ENCODE results near the gene FRMPD2. TPM values are rescaled to one million over a fixed set of nuclear protein-coding genes. Genes with fewer than 3 reads are reported as not detected.

Gene FRMPD2
- polyA plus RNA-seq, 1 donor from 2014 or later, result 0.14 TPM

DNA sequence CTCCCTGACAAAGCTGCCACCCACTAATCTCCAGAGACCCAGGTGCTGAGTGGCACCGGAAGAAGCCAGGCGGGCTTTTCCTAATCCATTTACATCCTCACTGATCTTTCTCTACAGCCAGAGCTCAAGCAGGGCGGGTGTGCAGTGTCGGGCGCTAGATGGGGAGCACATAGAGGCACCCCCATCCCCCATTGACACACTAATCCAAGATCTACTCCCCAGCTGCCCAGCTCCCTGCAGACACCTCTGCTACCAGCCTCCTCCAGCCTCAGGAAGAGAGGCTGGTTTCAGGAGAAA, 22.2 kb downstream of the FRMPD2 start:
- Histone ChIP-seq H3K27me3 (ENCODE audit: insufficient read depth, low read depth, low read length) (no peaks in the 10 kb centered on the region), H3K4me3 (ENCODE audit: low read length) (no peak overlapping the region), H3K79me2 (replicated peaks; ENCODE audit: insufficient read depth, low read length) (no peaks in the 10 kb centered on the region), H2AFZ (ENCODE audit: low read depth, low read length) (no peak overlapping the region), H3K36me3 (ENCODE audit: insufficient read depth, low read length) (no peaks in the 10 kb centered on the region), H3F3A (ENCODE audit: insufficient read depth, low read length, poor library complexity, severe bottlenecking) (no peaks in the 10 kb centered on the region), H3K9me2 (ENCODE audit: insufficient read depth, low read length) (no peaks in the 10 kb centered on the region), H3K27ac (ENCODE audit: low read length) (no peak overlapping the region), H3K9ac (ENCODE audit: low read length) (no peak overlapping the region), H3K9me3 (ENCODE audit: low read length) (no peaks in the 10 kb centered on the region), H4K20me1 (ENCODE audit: insufficient read depth) (no peaks in the 10 kb centered on the region), H3K4me2 (ENCODE audit: low read length) (no peak overlapping the region)
- TF ChIP-seq TAF1 (IDR thresholded peaks at IDR 0.05; ENCODE audit: low read depth) (no peak), POLR2AphosphoS5 (IDR thresholded peaks at IDR 0.05) (no peak), RAD21 (conservative IDR thresholded peaks at IDR 0.05) (no peak), SMC3 (conservative IDR thresholded peaks at IDR 0.05; ENCODE audit: poor library complexity) (no peak), MXI1 (conservative IDR thresholded peaks at IDR 0.05; ENCODE audit: poor library complexity, severe bottlenecking) (no peak), EP300 (conservative IDR thresholded peaks at IDR 0.05; ENCODE audit: poor library complexity, severe bottlenecking) (no peak), EZH2 (IDR thresholded peaks at IDR 0.05; ENCODE audit: borderline replicate concordance, insufficient read depth, low read length, poor library complexity, severe bottlenecking) (no peak)
- TF ChIP-seq, protein P1, sequence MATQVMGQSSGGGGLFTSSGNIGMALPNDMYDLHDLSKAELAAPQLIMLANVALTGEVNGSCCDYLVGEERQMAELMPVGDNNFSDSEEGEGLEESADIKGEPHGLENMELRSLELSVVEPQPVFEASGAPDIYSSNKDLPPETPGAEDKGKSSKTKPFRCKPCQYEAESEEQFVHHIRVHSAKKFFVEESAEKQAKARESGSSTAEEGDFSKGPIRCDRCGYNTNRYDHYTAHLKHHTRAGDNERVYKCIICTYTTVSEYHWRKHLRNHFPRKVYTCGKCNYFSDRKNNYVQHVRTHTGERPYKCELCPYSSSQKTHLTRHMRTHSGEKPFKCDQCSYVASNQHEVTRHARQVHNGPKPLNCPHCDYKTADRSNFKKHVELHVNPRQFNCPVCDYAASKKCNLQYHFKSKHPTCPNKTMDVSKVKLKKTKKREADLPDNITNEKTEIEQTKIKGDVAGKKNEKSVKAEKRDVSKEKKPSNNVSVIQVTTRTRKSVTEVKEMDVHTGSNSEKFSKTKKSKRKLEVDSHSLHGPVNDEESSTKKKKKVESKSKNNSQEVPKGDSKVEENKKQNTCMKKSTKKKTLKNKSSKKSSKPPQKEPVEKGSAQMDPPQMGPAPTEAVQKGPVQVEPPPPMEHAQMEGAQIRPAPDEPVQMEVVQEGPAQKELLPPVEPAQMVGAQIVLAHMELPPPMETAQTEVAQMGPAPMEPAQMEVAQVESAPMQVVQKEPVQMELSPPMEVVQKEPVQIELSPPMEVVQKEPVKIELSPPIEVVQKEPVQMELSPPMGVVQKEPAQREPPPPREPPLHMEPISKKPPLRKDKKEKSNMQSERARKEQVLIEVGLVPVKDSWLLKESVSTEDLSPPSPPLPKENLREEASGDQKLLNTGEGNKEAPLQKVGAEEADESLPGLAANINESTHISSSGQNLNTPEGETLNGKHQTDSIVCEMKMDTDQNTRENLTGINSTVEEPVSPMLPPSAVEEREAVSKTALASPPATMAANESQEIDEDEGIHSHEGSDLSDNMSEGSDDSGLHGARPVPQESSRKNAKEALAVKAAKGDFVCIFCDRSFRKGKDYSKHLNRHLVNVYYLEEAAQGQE (IDR thresholded peaks at IDR 0.05; ENCODE audit: borderline replicate concordance), result no peak
- TF ChIP-seq, protein P2, sequence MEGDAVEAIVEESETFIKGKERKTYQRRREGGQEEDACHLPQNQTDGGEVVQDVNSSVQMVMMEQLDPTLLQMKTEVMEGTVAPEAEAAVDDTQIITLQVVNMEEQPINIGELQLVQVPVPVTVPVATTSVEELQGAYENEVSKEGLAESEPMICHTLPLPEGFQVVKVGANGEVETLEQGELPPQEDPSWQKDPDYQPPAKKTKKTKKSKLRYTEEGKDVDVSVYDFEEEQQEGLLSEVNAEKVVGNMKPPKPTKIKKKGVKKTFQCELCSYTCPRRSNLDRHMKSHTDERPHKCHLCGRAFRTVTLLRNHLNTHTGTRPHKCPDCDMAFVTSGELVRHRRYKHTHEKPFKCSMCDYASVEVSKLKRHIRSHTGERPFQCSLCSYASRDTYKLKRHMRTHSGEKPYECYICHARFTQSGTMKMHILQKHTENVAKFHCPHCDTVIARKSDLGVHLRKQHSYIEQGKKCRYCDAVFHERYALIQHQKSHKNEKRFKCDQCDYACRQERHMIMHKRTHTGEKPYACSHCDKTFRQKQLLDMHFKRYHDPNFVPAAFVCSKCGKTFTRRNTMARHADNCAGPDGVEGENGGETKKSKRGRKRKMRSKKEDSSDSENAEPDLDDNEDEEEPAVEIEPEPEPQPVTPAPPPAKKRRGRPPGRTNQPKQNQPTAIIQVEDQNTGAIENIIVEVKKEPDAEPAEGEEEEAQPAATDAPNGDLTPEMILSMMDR (IDR thresholded peaks at IDR 0.05; ENCODE audit: poor library complexity, severe bottlenecking), result no peak

DNA sequence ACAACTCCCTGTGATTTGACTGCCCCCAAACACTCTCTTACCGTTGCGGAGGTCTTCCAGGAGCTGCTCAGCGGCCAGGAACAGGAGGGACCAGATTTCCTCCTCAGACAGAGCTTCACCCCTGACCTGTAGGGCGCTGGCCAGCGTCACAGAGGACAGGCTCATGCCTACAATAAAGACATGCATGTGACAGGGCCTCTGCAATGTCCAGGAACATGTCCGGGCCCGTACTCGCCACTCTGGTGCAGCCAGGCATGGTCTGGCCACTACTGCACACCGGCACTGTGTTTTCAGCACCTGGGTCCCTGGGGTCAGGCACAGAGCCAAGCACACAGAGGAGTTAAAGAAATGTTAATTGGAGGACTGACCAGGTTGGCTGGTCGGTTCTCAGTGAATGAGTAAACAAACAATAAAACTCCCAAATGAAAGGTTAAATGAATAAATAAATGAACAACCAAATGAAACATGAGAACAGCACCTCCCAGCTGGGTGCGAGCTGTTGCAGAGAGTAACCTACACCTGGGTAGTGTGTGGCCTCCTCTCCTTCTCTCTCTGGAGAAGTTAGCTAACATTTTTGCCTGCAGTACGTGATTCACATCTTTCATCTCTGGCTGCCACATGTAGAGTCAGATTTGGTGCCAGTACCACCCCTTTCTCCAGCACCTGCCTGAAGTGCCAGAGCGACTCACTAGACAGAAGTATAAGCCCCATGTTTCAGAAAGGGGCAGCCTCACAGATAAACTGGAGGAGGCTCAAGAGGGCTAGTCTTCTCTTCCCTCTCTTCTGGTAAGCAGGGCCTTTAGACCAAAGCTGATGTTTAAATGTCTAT, 22.8 kb downstream of the FRMPD2 start:
- Histone ChIP-seq H2AFZ (ENCODE audit: low read depth, low read length) (no peak overlapping the region), H3F3A (ENCODE audit: insufficient read depth, low read length, poor library complexity, severe bottlenecking) (no peaks in the 10 kb centered on the region), H3K9me3 (ENCODE audit: low read length) (no peaks in the 10 kb centered on the region), H3K9me2 (ENCODE audit: insufficient read depth, low read length) (no peaks in the 10 kb centered on the region), H3K4me2 (ENCODE audit: low read length) (no peak overlapping the region), H3K27ac (ENCODE audit: low read length) (no peak overlapping the region), H3K27me3 (ENCODE audit: insufficient read depth, low read depth, low read length) (no peaks in the 10 kb centered on the region), H3K4me3 (ENCODE audit: low read length) (no peak overlapping the region), H3K79me2 (replicated peaks; ENCODE audit: insufficient read depth, low read length) (no peaks in the 10 kb centered on the region), H3K9ac (ENCODE audit: low read length) (no peak overlapping the region), H4K20me1 (ENCODE audit: insufficient read depth) (no peaks in the 10 kb centered on the region), H3K36me3 (ENCODE audit: insufficient read depth, low read length) (no peaks in the 10 kb centered on the region)
- TF ChIP-seq, protein P1 (IDR thresholded peaks at IDR 0.05; ENCODE audit: borderline replicate concordance), result no peak
- TF ChIP-seq TAF1 (IDR thresholded peaks at IDR 0.05; ENCODE audit: low read depth) (no peak), SMC3 (conservative IDR thresholded peaks at IDR 0.05; ENCODE audit: poor library complexity) (no peak), EZH2 (IDR thresholded peaks at IDR 0.05; ENCODE audit: borderline replicate concordance, insufficient read depth, low read length, poor library complexity, severe bottlenecking) (no peak), EP300 (conservative IDR thresholded peaks at IDR 0.05; ENCODE audit: poor library complexity, severe bottlenecking) (no peak), MXI1 (conservative IDR thresholded peaks at IDR 0.05; ENCODE audit: poor library complexity, severe bottlenecking) (no peak), RAD21 (conservative IDR thresholded peaks at IDR 0.05) (no peak)
- TF ChIP-seq, protein P2 (IDR thresholded peaks at IDR 0.05; ENCODE audit: poor library complexity, severe bottlenecking), result no peak
